Forelimb muscle (tissue), 1 donor: Measurements from ENCODE around the gene EPO. TPM values are rescaled to one million over a fixed set of nuclear protein-coding genes. Genes with fewer than 3 reads are reported as not detected.

Experiments used
- DNase-seq: peaks from one replicate; pipeline ENCODE4 v3.0.0-alpha.2; 2013; ENCODE audit warnings: low read depth
- polyA plus RNA-seq: library from polyadenylated mRNA; unstranded; fragments of 120-200 nt; gene quantifications from one replicate; pipeline ENCODE4 v1.2.1, GENCODE V29; 2013; ENCODE audit not compliant: insufficient read length

EPO gene
- polyA plus RNA-seq: 0.18 TPM

DNA sequence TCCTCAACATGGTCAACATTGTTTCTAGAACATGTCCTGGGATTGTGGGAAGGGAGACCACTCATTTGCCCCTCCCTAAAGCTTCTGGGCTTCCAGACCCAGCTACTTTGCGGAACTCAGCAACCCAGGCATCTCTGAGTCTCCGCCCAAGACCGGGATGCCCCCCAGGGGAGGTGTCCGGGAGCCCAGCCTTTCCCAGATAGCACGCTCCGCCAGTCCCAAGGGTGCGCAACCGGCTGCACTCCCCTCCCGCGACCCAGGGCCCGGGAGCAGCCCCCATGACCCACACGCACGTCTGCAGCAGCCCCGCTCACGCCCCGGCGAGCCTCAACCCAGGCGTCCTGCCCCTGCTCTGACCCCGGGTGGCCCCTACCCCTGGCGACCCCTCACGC is at the start of gene EPO:
EPO (plus strand) TSS at position 190 of the 392 bp plus-strand sequence. CDS start 513 bp downstream, outside the sequence.
- no peak for DNase-seq

GRCh38 chr7:100671353-100672327 is 48.6 kb upstream of the EPO start:
- no peak for DNase-seq

DNA sequence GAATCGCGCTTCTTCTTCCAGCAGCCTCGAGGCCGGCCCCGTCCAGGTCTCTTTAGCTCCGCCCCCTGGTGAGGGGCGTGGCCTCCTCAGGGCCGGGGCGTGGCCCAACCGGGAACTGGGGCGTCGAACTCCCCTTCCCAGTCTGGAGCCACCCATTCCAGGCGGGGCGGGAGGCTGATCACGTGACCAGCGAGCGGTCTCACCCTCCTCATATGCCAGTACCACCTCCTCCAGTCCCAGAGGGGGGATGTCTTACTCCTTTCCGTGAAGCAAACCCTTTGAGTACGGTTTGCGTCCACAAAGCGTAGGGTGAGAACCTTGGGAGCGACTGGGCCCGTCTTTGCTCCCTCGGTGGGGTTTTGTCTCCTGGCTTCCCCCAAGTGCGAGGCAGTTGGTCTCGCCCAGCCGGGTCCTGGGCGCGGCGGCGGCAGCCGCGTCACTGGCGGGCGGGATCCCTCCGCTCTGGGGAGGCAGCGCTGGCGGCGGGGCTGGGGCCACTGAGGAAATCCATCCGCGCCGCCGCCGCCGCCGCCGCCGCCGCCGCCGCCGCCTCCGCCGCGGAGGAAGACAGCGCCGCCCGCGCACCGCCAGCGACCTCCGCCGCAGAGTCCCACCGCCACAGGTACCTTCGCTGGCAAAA is 46.8 kb upstream of the EPO start, which contains the start of gene GNB2:
GNB2 (plus strand) TSS at position 439 of the 640 bp plus-strand sequence. CDS start 2,526 bp downstream, outside the sequence.
- peak; percentile 90 for DNase-seq

- DNase-seq: no peak
These were observed 46.3 kb upstream of the EPO start for GRCh38 chr7:100673942-100674410.

- DNase-seq: no peak
These were observed 45.7 kb upstream of the EPO start for GRCh38 chr7:100674411-100675104.

DNA sequence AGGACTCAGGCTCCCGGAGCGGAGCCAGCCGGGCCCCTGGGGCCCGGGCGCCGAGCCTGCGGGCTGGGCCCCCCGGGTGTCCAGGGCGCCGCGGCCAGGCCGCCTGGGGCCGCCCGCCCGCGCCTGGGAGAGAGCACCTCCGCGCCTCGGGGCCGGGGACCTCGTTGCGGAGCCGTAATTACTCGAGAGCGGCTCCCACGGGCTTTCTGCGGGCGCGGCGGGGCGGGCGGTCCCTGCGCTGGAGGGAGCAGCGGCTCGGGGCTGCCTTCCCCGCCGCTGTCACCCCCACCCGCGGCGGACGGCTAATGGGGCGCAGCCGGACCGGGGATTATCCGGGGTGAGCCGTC is 45.2 kb upstream of the EPO start:
- DNase-seq: no peak

DNA sequence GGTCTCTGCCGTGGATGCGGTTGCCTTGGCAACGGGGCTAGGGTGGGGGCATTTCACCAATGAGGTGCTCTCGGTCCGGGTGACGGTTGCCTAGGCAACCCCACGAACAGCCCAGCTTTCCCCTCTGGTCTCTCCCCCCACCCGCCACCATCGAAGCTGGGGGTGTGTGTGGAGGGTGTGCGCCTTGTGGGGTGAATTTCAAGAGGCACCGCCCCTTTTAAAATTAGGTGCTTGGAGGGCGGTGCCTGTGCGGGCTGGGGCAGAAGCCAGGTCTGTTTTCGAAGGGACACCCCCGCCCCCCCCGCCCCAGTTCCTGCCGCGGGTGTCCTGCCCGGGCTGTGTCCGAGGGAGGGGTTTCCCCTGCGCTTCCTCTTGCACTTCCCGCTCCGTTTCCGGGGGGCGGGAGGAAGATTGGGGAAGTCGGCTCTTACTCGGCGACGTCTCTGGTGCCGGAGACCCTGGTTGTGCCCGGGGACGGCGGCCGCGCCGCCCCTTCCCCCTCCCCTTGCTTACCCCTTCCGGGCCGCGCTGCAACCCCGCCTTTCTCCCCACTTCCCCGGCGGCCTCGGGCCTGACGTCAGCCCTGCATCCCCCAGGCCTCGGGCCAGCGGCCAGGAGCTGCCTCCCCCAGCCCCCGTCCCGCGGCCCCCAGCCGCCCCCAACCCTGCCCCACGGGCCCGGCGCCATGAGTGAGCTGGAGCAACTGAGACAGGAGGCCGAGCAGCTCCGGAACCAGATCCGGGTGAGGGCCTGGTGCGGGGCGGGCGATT is 44.5 kb upstream of the EPO start:
- peak; percentile 35 for DNase-seq

- no peak for DNase-seq
These were observed 43.6 kb upstream of the EPO start for GRCh38 chr7:100676501-100677306.

DNA sequence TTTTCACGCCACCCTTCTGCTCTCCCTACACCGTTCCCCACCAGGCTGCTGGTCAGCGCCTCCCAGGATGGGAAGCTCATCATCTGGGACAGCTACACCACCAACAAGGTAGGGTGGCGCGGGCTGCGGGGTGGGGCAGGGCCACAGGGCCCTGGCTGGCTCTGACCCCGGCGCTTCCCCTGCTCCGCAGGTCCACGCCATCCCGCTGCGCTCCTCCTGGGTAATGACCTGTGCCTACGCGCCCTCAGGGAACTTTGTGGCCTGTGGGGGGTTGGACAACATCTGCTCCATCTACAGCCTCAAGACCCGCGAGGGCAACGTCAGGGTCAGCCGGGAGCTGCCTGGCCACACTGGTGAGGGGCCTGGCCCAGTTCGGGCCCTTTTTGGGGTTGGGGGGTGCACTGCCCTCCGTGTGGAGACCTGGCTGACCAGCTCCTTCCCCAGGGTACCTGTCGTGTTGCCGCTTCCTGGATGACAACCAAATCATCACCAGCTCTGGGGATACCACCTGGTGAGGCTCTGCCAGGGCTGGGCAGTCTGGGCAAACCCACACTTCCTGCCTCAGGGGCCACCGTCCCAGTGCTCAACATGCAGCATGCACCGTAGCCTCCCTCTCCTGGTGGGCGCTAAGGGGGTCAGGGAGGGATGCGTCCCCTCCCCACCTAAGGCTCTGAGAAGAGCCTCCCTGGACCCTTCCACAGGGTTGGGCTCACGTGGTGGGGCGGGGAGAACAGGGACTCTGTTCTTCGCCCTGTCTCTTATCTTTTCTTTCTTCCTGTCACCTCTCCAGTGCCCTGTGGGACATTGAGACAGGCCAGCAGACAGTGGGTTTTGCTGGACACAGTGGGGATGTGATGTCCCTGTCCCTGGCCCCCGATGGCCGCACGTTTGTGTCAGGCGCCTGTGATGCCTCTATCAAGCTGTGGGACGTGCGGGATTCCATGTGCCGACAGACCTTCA is 42.7 kb upstream of the EPO start:
- no peak for DNase-seq

DNA sequence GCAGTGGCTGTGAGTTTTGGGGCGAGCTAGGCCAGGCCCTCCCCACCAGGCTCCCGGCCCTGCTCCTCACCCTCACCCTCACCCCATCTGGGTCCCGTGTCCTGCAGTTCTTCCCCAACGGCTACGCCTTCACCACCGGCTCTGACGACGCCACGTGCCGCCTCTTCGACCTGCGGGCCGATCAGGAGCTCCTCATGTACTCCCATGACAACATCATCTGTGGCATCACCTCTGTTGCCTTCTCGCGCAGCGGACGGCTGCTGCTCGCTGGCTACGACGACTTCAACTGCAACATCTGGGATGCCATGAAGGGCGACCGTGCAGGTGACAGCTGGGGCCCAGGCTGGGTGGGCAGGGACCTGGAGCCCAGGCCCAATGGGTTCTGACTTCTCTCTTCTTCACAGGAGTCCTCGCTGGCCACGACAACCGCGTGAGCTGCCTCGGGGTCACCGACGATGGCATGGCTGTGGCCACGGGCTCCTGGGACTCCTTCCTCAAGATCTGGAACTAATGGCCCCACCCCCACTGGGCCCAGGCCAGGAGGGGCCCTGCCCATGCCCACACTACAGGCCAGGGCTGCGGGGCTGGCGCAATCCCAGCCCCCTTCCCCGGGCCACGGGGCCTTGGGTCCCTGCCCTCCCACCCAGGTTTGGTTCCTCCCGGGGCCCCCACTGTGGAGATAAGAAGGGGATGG is 41.8 kb upstream of the EPO start:
- DNase-seq: no peak

GRCh38 chr7:100679129-100679926 is 40.9 kb upstream of the EPO start:
- DNase-seq: no peak

- no peak for DNase-seq
These were observed 40.2 kb upstream of the EPO start for GRCh38 chr7:100679927-100680575.

DNA sequence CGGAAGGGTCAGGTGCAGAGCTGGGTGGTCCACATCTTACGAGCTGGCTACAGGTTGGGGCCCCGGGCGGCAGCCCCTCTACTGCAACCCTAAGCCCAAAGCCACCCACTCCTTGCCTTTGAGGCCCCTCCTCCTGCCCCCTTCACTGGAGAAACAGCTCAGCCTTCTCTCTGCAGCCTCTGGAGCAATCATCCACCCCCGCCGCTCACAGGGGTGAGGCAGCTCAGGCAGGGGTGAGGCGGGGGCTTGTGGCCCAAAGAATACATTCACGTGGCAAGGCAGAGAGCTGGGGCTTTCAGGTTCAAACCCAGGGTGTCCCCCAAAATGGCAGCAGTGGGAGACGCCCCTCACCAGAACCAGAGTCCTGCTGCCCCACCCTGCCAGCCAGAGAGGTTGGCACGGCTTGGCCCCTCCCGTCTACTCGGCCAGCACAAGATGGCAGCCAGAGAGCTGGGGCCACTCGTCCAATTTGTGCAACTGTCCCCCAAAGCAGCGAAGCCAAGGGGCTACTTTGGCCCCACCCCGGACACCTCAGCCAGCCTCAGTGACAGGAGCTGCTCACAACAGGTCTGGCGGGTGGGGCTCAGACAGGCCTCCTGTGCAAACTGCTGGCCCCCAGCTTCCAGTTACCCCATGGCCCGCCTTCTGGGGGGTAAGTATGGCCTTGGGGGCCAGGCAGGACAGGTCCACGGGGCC is 39.5 kb upstream of the EPO start:
- no peak for DNase-seq

DNA sequence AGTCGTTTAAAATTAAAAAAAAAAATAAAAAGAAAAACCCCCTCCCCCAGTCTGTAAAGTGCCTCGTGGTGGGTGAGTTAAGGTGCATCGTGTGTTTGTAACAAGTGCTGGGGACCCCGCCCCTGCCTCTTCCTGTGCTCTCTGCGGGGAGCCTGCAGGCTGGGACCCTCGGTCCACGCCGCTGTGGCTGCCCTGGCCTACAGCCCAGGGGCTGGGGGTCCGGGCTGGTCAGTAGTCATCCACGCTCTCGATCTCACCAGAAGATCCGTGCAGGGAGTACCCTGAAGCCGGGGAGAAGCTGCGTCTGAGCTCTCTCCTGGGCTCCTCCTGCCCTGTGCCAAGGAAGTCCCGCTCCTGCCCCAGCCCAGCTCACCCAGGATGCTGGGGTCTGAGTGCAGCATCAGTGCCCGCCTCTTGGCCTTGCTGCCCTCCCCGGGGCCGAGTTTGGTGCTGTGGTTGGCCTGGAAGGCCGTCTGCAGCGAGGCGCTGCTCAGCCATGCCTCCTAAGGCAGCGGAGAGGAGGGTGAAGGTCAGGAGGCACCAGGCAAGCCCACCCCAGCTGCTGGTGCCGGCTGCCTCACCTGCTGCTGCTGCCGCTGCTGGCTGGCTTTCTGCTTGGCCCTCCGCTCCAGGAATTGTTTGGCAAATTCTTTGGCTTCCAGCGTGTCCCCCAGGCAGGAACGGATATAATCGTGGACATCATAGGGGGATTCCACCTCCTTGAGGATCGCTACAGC is 38.6 kb upstream of the EPO start:
- no peak for DNase-seq

DNA sequence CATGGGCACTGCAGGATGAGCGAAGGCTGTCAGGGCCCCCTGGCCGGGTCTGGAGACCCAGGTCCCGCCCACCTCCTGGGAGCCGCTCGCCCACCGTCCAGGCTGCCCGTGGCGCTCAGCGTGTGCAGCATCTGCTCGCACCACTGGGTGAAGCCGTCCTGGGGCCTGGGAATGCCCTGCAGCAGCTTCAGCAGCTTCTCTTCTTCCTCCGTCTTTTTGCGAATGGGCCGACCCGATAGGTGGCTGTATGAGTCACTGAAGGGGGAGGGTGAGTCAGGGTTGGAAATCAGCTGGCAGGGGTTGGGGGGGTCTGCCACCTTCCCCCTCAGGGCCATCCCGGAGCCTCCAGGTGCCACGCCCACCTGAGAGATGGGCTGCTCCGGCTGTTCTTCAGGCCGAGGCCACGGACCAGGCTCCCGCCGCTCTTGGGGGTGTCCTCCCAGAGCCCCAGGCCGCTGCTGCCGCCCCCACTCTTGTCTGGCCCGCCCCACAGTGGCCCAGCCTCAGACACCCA is 38.0 kb upstream of the EPO start:
- DNase-seq: no peak
